Left lung (tissue), 10 donors: ENCODE measurements around the gene TRIM52. TPM values are rescaled to one million over a fixed set of nuclear protein-coding genes. Genes with fewer than 3 reads are reported as not detected.
A peak's percentile ranks its signal among the peaks of the same experiment; 100 is the strongest.
"Not testable (repeated sequence)": the region's sequence is repeated elsewhere in the genome, so short reads cannot be mapped to it uniquely, and the experiment has no call there.

ENCODE experiments used
- ATAC-seq: fragments of 200-7000 bp; cut with Tn5 transposase; one replicate; pipeline ENCODE4 v1.9.1; 2020; ENCODE audit warnings: moderate library complexity
- DNase-seq, 4 donors: peaks; one replicate each; pipeline ENCODE4 v3.0.0-alpha.2; 2013 to 2020
- H3K27ac ChIP-seq, 2 donors: fragments of 200-600 bp; sonication (generic) in 1 of 2; one replicate each; pipeline versions ENCODE4 v1.5.0 to v1.8.0; 2020 to 2021
- H3K27me3 ChIP-seq, 2 donors: fragments of 200-600 bp; sonication (generic) in 1 of 2; one replicate each; pipeline versions ENCODE4 v1.5.0 to v1.8.0; 2020 to 2021
- H3K36me3 ChIP-seq, 2 donors: fragments of 200-600 bp; sonication (generic) in 1 of 2; one replicate each; pipeline versions ENCODE4 v1.5.0 to v1.8.0; 2020 to 2021
- H3K4me1 ChIP-seq, 2 donors: fragments of 200-600 bp; one replicate each; pipeline ENCODE4 v1.8.0; 2021
- H3K4me3 ChIP-seq, 2 donors: fragments of 200-600 bp; sonication (generic) in 1 of 2; one replicate each; pipeline versions ENCODE4 v1.5.0 to v1.8.0; 2020 to 2021; ENCODE audit warnings: mild to moderate bottlenecking in 1 of 2
- H3K9me3 ChIP-seq, 2 donors: fragments of 200-600 bp; sonication (generic) in 1 of 2; one replicate each; pipeline versions ENCODE4 v1.5.0 to v1.8.0; 2020 to 2021
- intact Hi-C, 2 donors: fragments of 100-400 bp; cut with DNase I; formaldehyde crosslinking; loops; one replicate each; pipeline versions ENCODE4 v1.11.2 to v1.14.2; 2022
- polyA plus RNA-seq, 6 donors: library from polyadenylated mRNA; unstranded; fragments of 120-200 nt; gene quantifications; one replicate each; pipeline ENCODE4 v1.2.1, GENCODE V29; 2013; ENCODE audit not compliant: insufficient read length in 6 of 6
- total RNA-seq, 2 donors: library from RNA; stranded (reverse); fragmentation: NEBNext Ultra II Directional; extraction: Animal tissue kit (Norgen Biotek cat#: 25700); gene quantifications; one replicate each; pipeline ENCODE4 v1.2.1, GENCODE V29; 2021
- TF ChIP-seq, protein P1 (sequence below), 2 donors: fragments of 200-600 bp; sonication (generic) in 1 of 2; IDR thresholded peaks; one replicate each; pipeline versions ENCODE4 v1.5.0 to v1.8.0; 2021; ENCODE audit warnings: antibody characterized with exemption in 2 of 2
- donor health status: DM: no; HTN: yes; CAD: no.
- donor health status: DM: no; HTN: no; CAD: no.

The TRIM52 gene
- total and polyA plus RNA-seq, 8 donors, result 12.4 to 45.9 (median 38.3) TPM

GRCh38 chr5:181271081-181271480 lies 10.1 kb upstream of the TRIM52 start:
- no peak for ATAC-seq
- no peaks in the 10 kb centered on the region for H3K9me3 ChIP-seq
- H3K4me1 ChIP-seq, result no peaks in the 10 kb centered on the region
- no peaks in the 10 kb centered on the region for H3K36me3 ChIP-seq
- H3K27ac ChIP-seq, result no peak overlapping the region
- no peaks in the 10 kb centered on the region for H3K27me3 ChIP-seq
- no peak overlapping the region for H3K4me3 ChIP-seq
- no peak for DNase-seq
- TF ChIP-seq, protein P1, sequence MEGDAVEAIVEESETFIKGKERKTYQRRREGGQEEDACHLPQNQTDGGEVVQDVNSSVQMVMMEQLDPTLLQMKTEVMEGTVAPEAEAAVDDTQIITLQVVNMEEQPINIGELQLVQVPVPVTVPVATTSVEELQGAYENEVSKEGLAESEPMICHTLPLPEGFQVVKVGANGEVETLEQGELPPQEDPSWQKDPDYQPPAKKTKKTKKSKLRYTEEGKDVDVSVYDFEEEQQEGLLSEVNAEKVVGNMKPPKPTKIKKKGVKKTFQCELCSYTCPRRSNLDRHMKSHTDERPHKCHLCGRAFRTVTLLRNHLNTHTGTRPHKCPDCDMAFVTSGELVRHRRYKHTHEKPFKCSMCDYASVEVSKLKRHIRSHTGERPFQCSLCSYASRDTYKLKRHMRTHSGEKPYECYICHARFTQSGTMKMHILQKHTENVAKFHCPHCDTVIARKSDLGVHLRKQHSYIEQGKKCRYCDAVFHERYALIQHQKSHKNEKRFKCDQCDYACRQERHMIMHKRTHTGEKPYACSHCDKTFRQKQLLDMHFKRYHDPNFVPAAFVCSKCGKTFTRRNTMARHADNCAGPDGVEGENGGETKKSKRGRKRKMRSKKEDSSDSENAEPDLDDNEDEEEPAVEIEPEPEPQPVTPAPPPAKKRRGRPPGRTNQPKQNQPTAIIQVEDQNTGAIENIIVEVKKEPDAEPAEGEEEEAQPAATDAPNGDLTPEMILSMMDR (IDR thresholded peaks at IDR 0.05), result no peak
- intact Hi-C loops, result no loop called here

GRCh38 chr5:181267907-181268306 lies 7.0 kb upstream of the TRIM52 start:
- H3K4me1 ChIP-seq, H3K36me3 ChIP-seq, intact Hi-C loops, ATAC-seq, DNase-seq, H3K9me3 ChIP-seq, H3K27ac ChIP-seq, H3K4me3 ChIP-seq, H3K27me3 ChIP-seq: not testable (repeated sequence)

DNA sequence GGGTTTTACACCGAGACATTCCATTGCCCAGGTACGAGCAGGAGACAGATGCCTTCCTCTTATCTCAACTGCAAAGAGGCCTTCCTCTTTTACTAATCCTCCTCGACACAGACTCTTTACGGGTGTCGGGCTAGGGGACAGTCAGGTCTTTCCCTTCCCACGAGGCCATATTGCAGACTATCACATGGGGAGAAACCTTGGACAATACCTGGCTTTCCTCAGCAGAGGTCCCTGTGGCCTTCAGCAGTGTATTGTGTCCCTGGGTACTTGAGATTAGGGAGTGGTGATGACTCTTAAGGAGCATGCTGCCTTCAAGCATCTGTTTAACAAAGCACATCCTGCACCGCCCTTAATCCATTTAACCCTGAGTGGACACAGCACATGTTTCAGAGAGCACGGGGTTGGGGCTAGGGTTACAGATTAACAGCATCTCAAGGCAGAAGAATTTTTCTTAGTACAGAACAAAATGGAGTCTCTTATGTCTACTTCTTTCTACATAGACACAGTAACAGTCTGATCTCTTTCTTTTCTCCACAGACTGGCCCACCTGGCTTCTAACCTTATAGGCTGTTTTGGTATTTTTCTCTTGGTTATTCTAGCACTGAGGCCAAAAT lies 6.5 kb upstream of the TRIM52 start:
- H3K27me3 ChIP-seq, intact Hi-C loops, ATAC-seq, DNase-seq, H3K4me3 ChIP-seq, H3K36me3 ChIP-seq, H3K9me3 ChIP-seq, H3K4me1 ChIP-seq, H3K27ac ChIP-seq: not testable (repeated sequence)

DNA sequence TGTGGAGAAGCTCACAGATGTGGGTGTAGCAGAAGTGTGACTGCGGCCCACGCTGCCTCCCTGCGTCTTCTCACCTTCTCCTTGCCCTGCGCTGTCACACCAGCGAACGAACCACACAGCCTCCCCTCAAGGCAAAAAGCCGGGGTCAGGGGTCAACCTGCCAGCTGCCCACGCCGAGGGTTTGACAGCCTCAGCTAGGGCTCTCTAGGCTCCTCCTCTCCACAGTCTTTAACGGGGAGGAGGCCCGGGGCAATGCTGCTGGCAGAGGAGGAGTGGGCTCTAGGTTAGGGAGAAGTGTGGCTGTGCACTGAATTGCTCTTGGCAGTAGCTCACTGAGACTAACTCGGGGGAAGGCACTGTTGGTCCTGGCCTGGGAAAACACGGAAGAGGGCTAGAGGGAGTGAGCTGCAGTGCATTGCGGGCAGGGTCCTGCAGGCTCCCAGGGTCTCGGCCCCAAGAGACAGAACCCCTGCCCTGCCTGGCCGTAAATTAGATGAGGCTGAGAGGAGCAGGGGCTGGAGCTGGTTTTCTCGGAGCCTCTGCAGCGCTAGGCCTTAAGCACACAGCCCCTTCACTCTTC lies 4.2 kb upstream of the TRIM52 start:
- no peaks in the 10 kb centered on the region for H3K9me3 ChIP-seq
- intact Hi-C loops, result no loop called here
- ATAC-seq (no peak), DNase-seq (no peak)
- H3K4me1 ChIP-seq, result peaks cover 8 to 10% of the 10 kb centered on the region in 2 donors
- TF ChIP-seq, protein P1 (IDR thresholded peaks at IDR 0.05), result no peak
- H3K27me3 ChIP-seq, result no peaks in the 10 kb centered on the region
- H3K27ac ChIP-seq, result no peak overlapping the region
- peaks cover 0 to 10% of the 10 kb centered on the region in 2 donors for H3K36me3 ChIP-seq
- no peak overlapping the region for H3K4me3 ChIP-seq

DNA sequence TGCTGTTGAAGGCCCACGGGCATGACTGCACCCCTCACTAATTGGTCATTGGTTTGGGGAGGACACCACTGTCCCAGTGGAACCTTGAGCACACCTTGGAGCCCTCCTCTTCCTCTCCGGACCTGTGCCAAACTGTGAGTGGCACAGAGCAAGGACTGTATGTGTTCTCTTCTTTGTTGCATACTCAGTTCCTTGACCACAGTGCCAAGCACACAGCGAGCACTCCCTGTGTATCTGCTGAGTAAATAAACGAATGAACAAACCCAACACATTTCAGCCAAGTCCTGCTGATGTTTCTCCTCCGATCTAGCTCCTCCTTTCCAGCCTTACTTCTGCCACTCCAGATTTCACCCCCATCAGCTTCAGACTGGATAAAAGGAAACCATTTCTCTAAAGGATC lies 2.7 kb upstream of the TRIM52 start:
- intact Hi-C loops, result no loop called here
- ATAC-seq (no peak), DNase-seq (no peak)
- TF ChIP-seq, protein P1 (IDR thresholded peaks at IDR 0.05), result no peak
- Histone ChIP-seq H3K36me3 (peaks cover 0 to 10% of the 10 kb centered on the region in 2 donors), H3K4me3 (no peak overlapping the region), H3K27ac (no peak overlapping the region), H3K4me1 (peaks cover 24 to 25% of the 10 kb centered on the region in 2 donors), H3K27me3 (no peaks in the 10 kb centered on the region), H3K9me3 (no peaks in the 10 kb centered on the region)

DNA sequence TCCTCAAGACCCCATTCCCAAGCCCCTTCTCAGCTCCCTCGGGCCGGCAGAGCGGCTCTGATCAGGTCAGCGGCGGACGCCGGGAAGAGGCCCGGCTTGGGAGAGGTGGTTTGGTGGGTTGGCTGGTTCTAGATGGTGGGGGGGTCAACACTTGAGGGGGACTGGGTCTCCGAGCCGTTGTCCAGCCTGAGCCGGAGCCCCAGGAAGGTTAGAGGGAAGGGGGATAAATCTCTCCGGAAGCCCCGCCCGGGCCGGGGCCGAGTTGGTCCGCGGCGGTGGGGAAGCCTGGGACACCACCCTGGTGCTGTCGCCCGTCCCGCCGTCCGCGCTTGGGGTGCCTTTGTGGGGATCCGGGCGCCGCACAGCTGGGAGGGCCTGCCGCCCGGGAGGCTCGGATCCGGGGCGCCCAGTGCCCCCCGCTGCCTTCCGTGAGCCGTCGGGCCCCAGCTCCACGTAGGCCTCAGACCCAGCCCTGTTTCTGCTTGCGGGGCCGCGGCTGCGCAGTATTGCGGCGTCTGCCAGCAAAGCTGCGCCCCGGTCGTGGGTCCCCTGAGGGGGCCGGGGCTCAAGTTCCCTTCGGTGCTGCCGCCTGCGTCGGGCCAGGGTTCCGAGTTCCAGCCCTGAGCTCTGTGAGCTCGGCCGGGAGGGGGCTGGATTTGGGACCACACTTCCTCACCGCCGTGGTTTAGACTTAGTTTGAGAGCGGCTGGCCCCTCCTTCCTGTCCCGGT lies 542 bp upstream of the TRIM52 start:
- H3K27ac ChIP-seq, result peak overlapping the region; percentile 99 to 100
- intact Hi-C loops, result no loop called here
- TF ChIP-seq, protein P1 (IDR thresholded peaks at IDR 0.05), result peak in 1 of 2 donors; percentile 5

More for the DNA sequence above, 542 bp upstream of the TRIM52 start:
- DNase-seq, result peak; percentile 72 to 91 (median 78)
- Histone ChIP-seq H3K36me3 (peaks cover 0 to 15% of the 10 kb centered on the region in 2 donors), H3K4me1 (peaks cover 36 to 45% of the 10 kb centered on the region in 2 donors), H3K9me3 (no peaks in the 10 kb centered on the region), H3K27me3 (no peaks in the 10 kb centered on the region), H3K4me3 (peak overlapping the region; percentile 85 to 86)
- ATAC-seq, result peak; percentile 74
